ENCODE measurements around the gene KDM4C.

DNA sequence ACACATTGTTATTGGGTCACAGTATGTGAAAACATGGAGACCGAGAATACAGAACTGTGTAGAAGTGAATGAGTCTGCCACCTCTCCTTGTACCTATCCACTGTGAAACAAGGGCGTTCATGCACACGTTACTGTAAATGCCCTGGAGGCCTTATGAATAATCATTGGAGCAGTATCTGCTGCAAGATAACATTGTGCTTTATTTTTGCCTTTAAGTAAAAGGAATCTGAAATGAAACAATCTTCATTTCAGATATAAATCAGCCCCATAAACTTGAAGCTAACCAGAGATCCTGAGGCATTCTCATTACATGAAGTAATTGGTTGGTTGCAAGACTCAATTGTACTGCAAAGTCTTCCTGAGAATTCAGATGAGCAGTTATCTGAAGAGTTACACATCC lies 419.6 kb downstream of the KDM4C start:
- TF ChIP-seq POLR2AphosphoS5 (IDR thresholded peaks at IDR 0.05; ENCODE audit: low read depth, low read length): no peak
- no peak for TF ChIP-seq POLR2A (IDR thresholded peaks at IDR 0.05; ENCODE audit: low read depth, low read length)
- TF ChIP-seq TAF1 (IDR thresholded peaks at IDR 0.05; ENCODE audit: borderline replicate concordance, low read depth, low read length): no peak
